HCT116 (cell line): Measurements from ENCODE around the gene ZNF181. TPM values are rescaled to one million over a fixed set of nuclear protein-coding genes. Genes with fewer than 3 reads are reported as not detected.

Experiments
- ATAC-seq: fragments of 200-7000 bp; cut with Tn5 transposase; 2 replicates; pipeline ENCODE4 v1.9.1; 2020; ENCODE audit warnings: mild to moderate bottlenecking, moderate library complexity
- BruUV-seq: library from RNA; stranded (reverse); fragments of 400-500 nt; replicated peaks from 2 replicates; lab custom pipeline; 2021; lab: Mats Ljungman, UMichigan
- CTCF ChIA-PET: fragments of 300-600 bp; sonication (Branson Sonifier 250); formaldehyde crosslinking; loops from one replicate; lab custom pipeline; 2021; ENCODE audit warnings: antibody characterized with exemption; lab: Charles Lee
- POLR2A ChIA-PET: fragments of 300-600, 350-600 bp; sonication (Branson Sonifier 250); formaldehyde crosslinking; loops from one replicate; lab custom pipeline; 2021; ENCODE audit warnings: antibody characterized with exemption; lab: Charles Lee
- RAD21 ChIA-PET, 2 experiments: fragments of 300-600 bp; sonication (Branson Sonifier 250); formaldehyde crosslinking; loops; one replicate each; lab custom pipeline; 2023; ENCODE audit warnings: low total read pairs in 2 of 2; ENCODE audit not compliant: uncharacterized antibody in 2 of 2, unreplicated experiment in 2 of 2, low non-redundant PET in 1 of 2; lab: Charles Lee
- DNase-seq: peaks from one replicate; pipeline ENCODE4 v3.0.0-alpha.2; 2010; ENCODE audit warnings: low read depth, low spot score
- H2AFZ ChIP-seq: fragments of 200-600 bp; shearing (Covaris generic), sonication (generic); 2 replicates; pipeline ENCODE4 v1.6.1; 2017; ENCODE audit warnings: low read depth, mixed run types, mixed read lengths, antibody characterized with exemption, low read length; ENCODE audit not compliant: poor library complexity, severe bottlenecking
- H3K27ac ChIP-seq: 2 replicates; pipeline ENCODE4 v1.5.1; 2012; ENCODE audit warnings: low read depth, low read length
- H3K27me3 ChIP-seq: fragments of 200-600 bp; sonication (generic); 2 replicates; pipeline ENCODE4 v1.6.1; 2016; ENCODE audit warnings: mixed run types, low read length, mixed read lengths; ENCODE audit not compliant: insufficient read depth
- H3K36me3 ChIP-seq, 2 experiments: fragments of 200-500 bp in 1 of 2; fragments of 200-600 bp in 1 of 2; sonication (Bioruptor generic) in 1 of 2; sonication (generic) in 1 of 2; 2 replicates each; pipeline versions ENCODE4 v1.5.1 to v1.6.1; 2014 to 2016; ENCODE audit warnings: low read length in 2 of 2, inconsistent platforms in 1 of 2, mixed read lengths in 1 of 2, mixed run types in 1 of 2; ENCODE audit not compliant: insufficient read depth in 2 of 2, control insufficient read depth in 1 of 2
- H3K4me1 ChIP-seq, 2 experiments: fragments of 200-600 bp in 1 of 2; sonication (generic) in 1 of 2; 2 replicates each; pipeline versions ENCODE4 v1.5.1 to v1.6.1; 2012 to 2017; ENCODE audit warnings: low read length in 2 of 2, inconsistent platforms in 1 of 2, mild to moderate bottlenecking in 1 of 2, mixed read lengths in 1 of 2, mixed run types in 1 of 2, moderate library complexity in 1 of 2; ENCODE audit not compliant: insufficient read depth in 2 of 2, control insufficient read depth in 1 of 2
- H3K4me2 ChIP-seq: fragments of 200-600 bp; sonication (generic); 2 replicates; pipeline ENCODE4 v1.6.1; 2017; ENCODE audit warnings: mixed run types, low read length, mixed read lengths
- H3K4me3 ChIP-seq, 2 experiments: fragments of 200-600 bp in 1 of 2; sonication (generic) in 1 of 2; replicated peaks in 1 of 2; 2 replicates each; pipeline ENCODE4 v1.5.1; 2011 to 2016; ENCODE audit warnings: low read length in 2 of 2, control low read depth in 1 of 2, low read depth in 1 of 2, mild to moderate bottlenecking in 1 of 2, mixed read lengths in 1 of 2, mixed run types in 1 of 2
- H3K79me2 ChIP-seq: fragments of 200-600 bp; sonication (generic); 2 replicates; pipeline ENCODE4 v1.6.1; 2017; ENCODE audit warnings: mild to moderate bottlenecking, mixed run types, low read length, moderate library complexity, mixed read lengths; ENCODE audit not compliant: insufficient read depth
- H3K9ac ChIP-seq: fragments of 200-600 bp; sonication (generic); 2 replicates; pipeline ENCODE4 v1.6.1; 2016; ENCODE audit warnings: low read length, mixed read lengths
- H3K9me2 ChIP-seq: fragments of 200-600 bp; sonication (generic), shearing (Covaris generic); 2 replicates; pipeline ENCODE4 v1.6.1; 2017; ENCODE audit warnings: mixed run types, mild to moderate bottlenecking, moderate library complexity; ENCODE audit not compliant: insufficient read depth
- H3K9me3 ChIP-seq, 2 experiments: fragments of 200-500 bp in 1 of 2; fragments of 200-600 bp in 1 of 2; sonication (Bioruptor generic) in 1 of 2; sonication (generic) in 1 of 2; 2 replicates each; pipeline ENCODE4 v1.6.1; 2014 to 2017; ENCODE audit warnings: low read length in 2 of 2, mixed read lengths in 2 of 2, inconsistent platforms in 1 of 2, low read depth in 1 of 2, mild to moderate bottlenecking in 1 of 2, mixed run types in 1 of 2, moderate library complexity in 1 of 2; ENCODE audit not compliant: control insufficient read depth in 1 of 2, insufficient read depth in 1 of 2
- H4K20me1 ChIP-seq: fragments of 200-600 bp; sonication (generic), shearing (Covaris generic); 2 replicates; pipeline ENCODE4 v1.6.1; 2017; ENCODE audit warnings: mixed run types, mild to moderate bottlenecking, moderate library complexity; ENCODE audit not compliant: insufficient read depth
- CBX3 ChIP-seq: IDR thresholded peaks from 2 replicates; pipeline ENCODE4 v1.6.1; 2012; ENCODE audit warnings: low read depth
- EGR1 ChIP-seq: IDR thresholded peaks from 2 replicates; pipeline ENCODE4 v1.6.1; 2012; ENCODE audit warnings: low read depth
- JUND ChIP-seq: IDR thresholded peaks from 2 replicates; pipeline ENCODE4 v1.6.1; 2012
- POLR2A ChIP-seq: IDR thresholded peaks from 2 replicates; pipeline ENCODE4 v1.7.0; 2011; ENCODE audit warnings: borderline replicate concordance; ENCODE audit not compliant: insufficient read depth, insufficient read length; ENCODE audit errors: extremely low read depth
- REST ChIP-seq: IDR thresholded peaks from 2 replicates; pipeline ENCODE4 v1.6.1; 2012; ENCODE audit warnings: low read depth
- SIN3A ChIP-seq: IDR thresholded peaks from 2 replicates; pipeline ENCODE4 v1.6.1; 2012; ENCODE audit warnings: low read depth
- SP1 ChIP-seq: IDR thresholded peaks from 2 replicates; pipeline ENCODE4 v1.6.1; 2012; ENCODE audit warnings: low read depth
- SRF ChIP-seq: IDR thresholded peaks from 2 replicates; pipeline ENCODE4 v1.6.1; 2012; ENCODE audit warnings: low read depth
- YY1 ChIP-seq: IDR thresholded peaks from 2 replicates; pipeline ENCODE4 v1.6.1; 2011; ENCODE audit warnings: low read length, low read depth, moderate library complexity, mild to moderate bottlenecking; ENCODE audit not compliant: insufficient replicate concordance; ENCODE audit errors: extremely low read depth
- ZBTB33 ChIP-seq: IDR thresholded peaks from 2 replicates; pipeline ENCODE4 v1.6.1; 2011; ENCODE audit warnings: mild to moderate bottlenecking, low read length, moderate library complexity; ENCODE audit not compliant: insufficient replicate concordance; ENCODE audit errors: extremely low read depth
- ZNF274 ChIP-seq: fragments of 200-500 bp; sonication (Bioruptor generic); IDR thresholded peaks from 2 replicates; pipeline ENCODE4 v1.6.1; 2014; ENCODE audit warnings: mild to moderate bottlenecking, low read depth, low read length, inconsistent platforms
- intact Hi-C: fragments of 100-400 bp; cut with micrococcal nuclease; formaldehyde crosslinking; loops from 2 replicates; pipeline ENCODE4 v1.10.0; 2022
- total RNA-seq: library from RNA; stranded (reverse); gene quantifications from one replicate; pipeline ENCODE4 v1.2.1, GENCODE V29; 2021; ENCODE audit not compliant: unreplicated experiment

Gene ZNF181
- total RNA-seq, 1 experiment from 2014 or later, result 4.0 TPM

GRCh38 chr19:34692549-34692948 lies 41.5 kb upstream of the ZNF181 start:
- H3K9me2 ChIP-seq, result no peaks in the 10 kb centered on the region
- no peak overlapping the region for H3K4me2 ChIP-seq
- H2AFZ ChIP-seq, result no peak overlapping the region
- H3K9me3 ChIP-seq, result no peaks in the 10 kb centered on the region; a peak in 1 of 4 replicates
- H3K4me1 ChIP-seq, result peaks cover 0 to 4% of the 10 kb centered on the region in 2 experiments; a peak in 2 of 4 replicates
- H3K4me3 ChIP-seq, result no peak overlapping the region
- POLR2A ChIA-PET, result no interaction called here
- no TSS peak for BruUV-seq
- H4K20me1 ChIP-seq, result no peaks in the 10 kb centered on the region
- CTCF ChIA-PET, result no interaction called here
- H3K27me3 ChIP-seq, result no peaks in the 10 kb centered on the region
- H3K36me3 ChIP-seq, result no peaks in the 10 kb centered on the region
- TF ChIP-seq ZBTB33, result no peak
- no peak for TF ChIP-seq ZNF274
- TF ChIP-seq SRF, result no peak
- 0 out of 2 replicates have a peak, but pooled peaks have one; percentile 25 for TF ChIP-seq SIN3A
- peak; percentile 11; the same call in 1 of the 2 replicates for TF ChIP-seq SP1
- TF ChIP-seq EGR1, result peak; percentile 66; the same call in 1 of the 2 replicates
- TF ChIP-seq JUND, result no peak
- no peak for TF ChIP-seq POLR2A
- TF ChIP-seq REST, result no peak
- TF ChIP-seq CBX3, result no peak
- TF ChIP-seq YY1, result no peak
- ATAC-seq (no peak), DNase-seq (no peak)
- RAD21 ChIA-PET, result no interaction called here
- no peak overlapping the region for H3K9ac ChIP-seq
- intact Hi-C loops, result no loop called here
- H3K79me2 ChIP-seq, result no peaks in the 10 kb centered on the region
- H3K27ac ChIP-seq, result no peak overlapping the region
